BLaER1 (cell line): ENCODE results near the gene CA11.

Experiments used
- H3K27ac ChIP-seq: shearing (Covaris generic); formaldehyde crosslinking; 2 replicates; pipeline ENCODE4 v1.8.1; 2022
- H3K27me3 ChIP-seq: shearing (Covaris generic); formaldehyde crosslinking; 2 replicates; pipeline ENCODE4 v1.8.1; 2022
- H3K36me3 ChIP-seq: shearing (Covaris generic); formaldehyde crosslinking; 2 replicates; pipeline ENCODE4 v1.8.1; 2022
- H3K4me1 ChIP-seq: shearing (Covaris generic); formaldehyde crosslinking; 2 replicates; pipeline ENCODE4 v1.8.1; 2022
- H3K4me2 ChIP-seq: shearing (Covaris generic); formaldehyde crosslinking; 2 replicates; pipeline ENCODE4 v1.8.1; 2022
- H3K4me3 ChIP-seq: shearing (Covaris generic); formaldehyde crosslinking; 2 replicates; pipeline ENCODE4 v1.8.1; 2022
- H3K9ac ChIP-seq: shearing (Covaris generic); formaldehyde crosslinking; 2 replicates; pipeline ENCODE4 v1.8.1; 2022
- H3K9me3 ChIP-seq: shearing (Covaris generic); formaldehyde crosslinking; 2 replicates; pipeline ENCODE4 v1.8.1; 2022
- H4K20me1 ChIP-seq: shearing (Covaris generic); formaldehyde crosslinking; 2 replicates; pipeline ENCODE4 v1.8.1; 2022
- Cebpa-rat ChIP-seq: shearing (Covaris generic); IDR thresholded peaks from 2 replicates; pipeline ENCODE4 v1.8.1; 2022

CA11 gene

GRCh38 chr19:48603850-48604249 lies 42.1 kb downstream of the CA11 start:
- no peak overlapping the region for H3K4me2 ChIP-seq
- no peak overlapping the region for H3K9ac ChIP-seq
- TF ChIP-seq Cebpa-rat: no peak
- no peak overlapping the region for H3K4me3 ChIP-seq
- peaks cover 7% of the 10 kb centered on the region; the same call in 1 of the 2 replicates for H3K36me3 ChIP-seq
- peaks cover 18% of the 10 kb centered on the region for H3K4me1 ChIP-seq
- H3K27me3 ChIP-seq: no peaks in the 10 kb centered on the region
- no peaks in the 10 kb centered on the region for H3K9me3 ChIP-seq
- no peaks in the 10 kb centered on the region for H4K20me1 ChIP-seq
- no peak overlapping the region for H3K27ac ChIP-seq

- Histone ChIP-seq H3K4me1 (peaks cover 15% of the 10 kb centered on the region), H3K9me3 (no peaks in the 10 kb centered on the region), H3K9ac (no peak overlapping the region), H4K20me1 (no peaks in the 10 kb centered on the region), H3K27me3 (no peaks in the 10 kb centered on the region), H3K4me2 (no peak overlapping the region), H3K36me3 (peaks cover 7% of the 10 kb centered on the region; the same call in 1 of the 2 replicates), H3K4me3 (no peak overlapping the region), H3K27ac (no peak overlapping the region)
- no peak for TF ChIP-seq Cebpa-rat
These were observed 42.5 kb downstream of the CA11 start for GRCh38 chr19:48603449-48603848.

DNA sequence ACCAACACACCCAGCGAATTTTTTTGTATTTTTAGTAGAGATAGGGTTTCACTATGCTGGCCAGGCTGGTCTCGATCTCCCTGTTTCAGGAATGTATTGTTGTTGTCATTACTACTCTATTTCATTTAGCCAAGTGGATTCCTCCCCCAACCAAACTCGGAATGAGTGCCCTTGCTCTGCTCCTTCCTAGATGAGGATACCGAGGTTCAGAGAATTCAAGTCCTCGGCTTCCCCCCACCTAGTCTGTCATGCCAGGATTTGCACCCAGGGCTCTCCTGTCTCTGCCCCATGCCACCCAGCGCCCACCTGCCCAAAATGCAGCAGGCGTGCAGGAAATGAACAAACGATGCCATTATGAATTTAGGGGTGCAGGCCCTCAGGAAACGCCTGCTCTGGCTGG lies 43.0 kb downstream of the CA11 start:
- no peaks in the 10 kb centered on the region for H4K20me1 ChIP-seq
- no peaks in the 10 kb centered on the region for H3K9me3 ChIP-seq
- H3K4me2 ChIP-seq: no peak overlapping the region
- no peak overlapping the region for H3K9ac ChIP-seq
- peaks cover 7% of the 10 kb centered on the region; the same call in 1 of the 2 replicates for H3K36me3 ChIP-seq
- H3K27me3 ChIP-seq: no peaks in the 10 kb centered on the region
- no peak overlapping the region for H3K27ac ChIP-seq
- no peak overlapping the region for H3K4me3 ChIP-seq
- TF ChIP-seq Cebpa-rat: no peak
- H3K4me1 ChIP-seq: peaks cover 13% of the 10 kb centered on the region

DNA sequence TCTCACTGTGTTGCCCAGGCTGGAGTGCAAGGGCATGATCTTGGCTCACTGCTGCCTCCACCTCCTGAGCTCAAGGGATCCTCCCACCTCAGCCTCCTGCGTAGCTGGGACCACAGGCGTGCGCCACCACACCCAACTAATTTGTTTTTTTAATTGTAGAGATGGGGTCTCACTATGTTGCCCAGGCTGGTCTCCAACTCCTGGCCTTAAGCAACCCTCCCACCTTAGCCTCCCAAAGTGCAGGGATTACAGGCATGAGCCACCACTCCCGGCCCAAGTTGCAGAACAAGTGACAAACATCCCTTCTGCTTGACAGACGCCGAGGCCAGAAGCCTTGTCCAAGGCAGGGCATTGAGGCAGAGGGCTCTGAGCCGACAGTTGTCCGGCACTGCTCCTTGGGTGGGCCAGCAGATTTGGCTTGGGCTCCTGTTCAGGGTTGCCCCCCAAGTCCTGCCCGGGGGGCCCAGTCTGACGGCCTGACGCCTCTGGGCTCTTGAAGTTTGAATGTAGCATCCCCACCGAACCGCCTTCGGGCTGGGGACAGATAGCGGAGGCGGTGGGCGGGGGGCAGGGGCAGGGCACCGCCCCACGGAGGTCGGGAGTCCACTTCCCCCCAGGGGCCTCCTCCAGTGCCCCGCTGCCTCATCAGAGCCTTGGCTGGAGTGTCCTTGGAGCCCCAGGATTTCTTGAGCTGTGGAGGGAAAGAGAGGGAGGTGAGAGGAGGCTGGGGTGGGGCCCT lies 45.1 kb downstream of the CA11 start:
- Histone ChIP-seq H3K4me2 (no peak overlapping the region), H3K27me3 (no peaks in the 10 kb centered on the region), H3K27ac (no peak overlapping the region), H3K4me3 (no peak overlapping the region), H3K4me1 (peaks cover 33% of the 10 kb centered on the region), H3K9ac (no peak overlapping the region), H3K36me3 (peaks cover 7% of the 10 kb centered on the region; the same call in 1 of the 2 replicates), H4K20me1 (no peaks in the 10 kb centered on the region), H3K9me3 (no peaks in the 10 kb centered on the region)
- TF ChIP-seq Cebpa-rat: no peak

DNA sequence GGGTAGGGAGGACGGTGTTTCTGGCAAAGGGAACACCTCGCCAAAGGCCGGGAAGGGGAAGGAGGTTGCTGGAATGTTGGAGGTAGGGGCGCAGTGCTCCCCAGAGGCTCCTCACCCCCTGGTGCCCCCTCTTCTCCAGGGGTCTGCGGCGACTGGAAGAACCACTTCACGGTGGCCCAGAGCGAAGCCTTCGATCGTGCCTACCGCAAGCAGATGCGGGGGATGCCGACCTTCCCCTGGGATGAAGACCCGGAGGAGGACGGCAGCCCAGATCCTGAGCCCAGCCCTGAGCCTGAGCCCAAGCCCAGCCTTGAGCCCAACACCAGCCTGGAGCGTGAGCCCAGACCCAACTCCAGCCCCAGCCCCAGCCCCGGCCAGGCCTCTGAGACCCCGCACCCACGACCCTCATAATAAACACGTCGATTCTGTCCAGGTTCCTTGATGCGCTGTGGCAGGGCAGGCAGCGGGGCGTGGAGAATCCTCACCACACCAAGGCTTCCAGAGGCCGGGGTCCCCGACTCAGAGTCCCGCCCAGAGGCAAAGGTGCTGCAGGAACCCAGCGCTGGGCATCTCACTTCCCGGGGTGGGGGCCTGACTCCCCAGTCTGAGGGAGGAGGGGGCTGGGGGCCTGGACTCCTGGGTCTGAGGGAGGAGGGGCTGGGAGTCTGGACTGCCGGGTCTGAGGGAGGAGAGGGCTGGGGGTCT lies 46.8 kb downstream of the CA11 start:
- Histone ChIP-seq H3K36me3 (peaks cover 7% of the 10 kb centered on the region; the same call in 1 of the 2 replicates), H3K9me3 (no peaks in the 10 kb centered on the region), H3K27me3 (no peaks in the 10 kb centered on the region), H3K4me1 (peaks cover 35% of the 10 kb centered on the region), H3K4me2 (peak overlapping the region; percentile 46), H3K4me3 (no peak overlapping the region), H3K9ac (no peak overlapping the region), H3K27ac (no peak overlapping the region), H4K20me1 (no peaks in the 10 kb centered on the region)
- TF ChIP-seq Cebpa-rat: no peak

- Histone ChIP-seq H4K20me1 (no peaks in the 10 kb centered on the region), H3K9me3 (no peaks in the 10 kb centered on the region), H3K36me3 (no peaks in the 10 kb centered on the region), H3K27me3 (no peaks in the 10 kb centered on the region), H3K4me2 (peak overlapping the region; percentile 63), H3K4me1 (peaks cover 47% of the 10 kb centered on the region), H3K27ac (peak overlapping the region; percentile 61), H3K9ac (no peak overlapping the region), H3K4me3 (no peak overlapping the region)
- no peak for TF ChIP-seq Cebpa-rat
These were observed 49.1 kb downstream of the CA11 start for GRCh38 chr19:48596679-48597465.

GRCh38 chr19:48596237-48596636 lies 49.8 kb downstream of the CA11 start:
- TF ChIP-seq Cebpa-rat: no peak
- Histone ChIP-seq H3K9ac (no peak overlapping the region), H3K27ac (no peak overlapping the region; the same call in 1 of the 2 replicates)

DNA sequence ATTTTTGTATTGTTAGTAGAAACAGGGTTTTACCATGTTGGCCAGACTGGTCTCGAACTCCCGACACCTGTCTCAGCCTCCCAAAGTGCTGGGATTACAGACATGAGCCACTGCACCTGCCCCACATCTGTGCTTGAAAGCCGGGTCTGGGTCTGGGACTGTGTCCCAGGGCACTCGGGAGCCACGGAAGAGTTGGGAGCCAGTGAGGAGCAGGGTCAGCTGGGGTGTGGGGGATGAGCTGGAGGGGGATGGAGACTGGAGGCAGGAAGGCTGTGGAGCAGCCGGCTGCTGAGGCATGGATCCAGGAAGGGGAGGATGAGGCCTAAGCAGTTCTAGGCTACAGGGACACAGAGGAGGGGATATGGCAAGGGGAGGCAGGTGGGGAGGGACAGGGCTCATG lies 50.2 kb downstream of the CA11 start:
- H3K27ac ChIP-seq: no peak overlapping the region
- TF ChIP-seq Cebpa-rat: no peak
- no peak overlapping the region for H3K9ac ChIP-seq
- H3K4me2 ChIP-seq: peak overlapping the region; percentile 63; the same call in 1 of the 2 replicates
- H3K9me3 ChIP-seq: no peaks in the 10 kb centered on the region
- H3K4me3 ChIP-seq: no peak overlapping the region
- H3K36me3 ChIP-seq: no peaks in the 10 kb centered on the region
- no peaks in the 10 kb centered on the region for H4K20me1 ChIP-seq
- H3K4me1 ChIP-seq: peaks cover 55% of the 10 kb centered on the region
- no peaks in the 10 kb centered on the region for H3K27me3 ChIP-seq

More at GRCh38 chr19:48596237-48596636, 49.8 kb downstream of the CA11 start:
- H3K4me1 ChIP-seq: peaks cover 53% of the 10 kb centered on the region
- H3K9me3 ChIP-seq: no peaks in the 10 kb centered on the region
- H3K4me2 ChIP-seq: peak overlapping the region; percentile 63; the same call in 1 of the 2 replicates
- no peaks in the 10 kb centered on the region for H4K20me1 ChIP-seq
- H3K36me3 ChIP-seq: no peaks in the 10 kb centered on the region
- no peak overlapping the region for H3K4me3 ChIP-seq
- H3K27me3 ChIP-seq: no peaks in the 10 kb centered on the region

GRCh38 chr19:48595171-48595570 lies 50.8 kb downstream of the CA11 start:
- H3K27me3 ChIP-seq: no peaks in the 10 kb centered on the region
- H3K36me3 ChIP-seq: no peaks in the 10 kb centered on the region
- peaks cover 55% of the 10 kb centered on the region for H3K4me1 ChIP-seq
- H3K9me3 ChIP-seq: no peaks in the 10 kb centered on the region
- H3K4me3 ChIP-seq: no peak overlapping the region
- H3K27ac ChIP-seq: no peak overlapping the region
- no peak overlapping the region for H3K9ac ChIP-seq
- H4K20me1 ChIP-seq: no peaks in the 10 kb centered on the region
- TF ChIP-seq Cebpa-rat: no peak
- no peak overlapping the region; the same call in 1 of the 2 replicates for H3K4me2 ChIP-seq

DNA sequence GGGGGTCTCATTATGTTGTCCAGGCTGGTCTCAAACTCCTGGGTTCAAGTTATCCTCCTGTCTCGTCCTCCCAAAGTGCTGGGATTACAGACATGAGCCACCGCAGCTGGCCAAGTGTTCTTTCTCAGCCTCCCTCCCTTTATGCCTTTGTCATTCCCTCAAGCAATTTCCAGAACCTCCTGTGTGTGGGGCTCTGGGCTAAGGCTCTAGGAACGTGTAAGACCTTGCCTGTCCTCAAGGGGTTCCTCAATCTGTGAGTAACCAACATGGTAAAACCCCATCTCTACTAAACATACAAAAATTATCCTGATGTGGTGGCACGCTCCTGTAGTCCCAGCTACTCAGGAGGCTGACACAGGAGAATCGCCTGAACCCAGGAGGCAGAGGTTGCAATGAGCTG lies 55.0 kb downstream of the CA11 start:
- H3K27me3 ChIP-seq: no peaks in the 10 kb centered on the region
- H3K9ac ChIP-seq: no peak overlapping the region
- H3K4me1 ChIP-seq: peaks cover 24% of the 10 kb centered on the region
- no peaks in the 10 kb centered on the region for H3K36me3 ChIP-seq
- H3K9me3 ChIP-seq: no peaks in the 10 kb centered on the region
- peak overlapping the region; percentile 30; the same call in 1 of the 2 replicates for H3K4me2 ChIP-seq
- TF ChIP-seq Cebpa-rat: no peak
- H3K4me3 ChIP-seq: no peak overlapping the region
- H3K27ac ChIP-seq: no peak overlapping the region
- H4K20me1 ChIP-seq: no peaks in the 10 kb centered on the region
